ENCODE results near the gene TTI1.

DNA sequence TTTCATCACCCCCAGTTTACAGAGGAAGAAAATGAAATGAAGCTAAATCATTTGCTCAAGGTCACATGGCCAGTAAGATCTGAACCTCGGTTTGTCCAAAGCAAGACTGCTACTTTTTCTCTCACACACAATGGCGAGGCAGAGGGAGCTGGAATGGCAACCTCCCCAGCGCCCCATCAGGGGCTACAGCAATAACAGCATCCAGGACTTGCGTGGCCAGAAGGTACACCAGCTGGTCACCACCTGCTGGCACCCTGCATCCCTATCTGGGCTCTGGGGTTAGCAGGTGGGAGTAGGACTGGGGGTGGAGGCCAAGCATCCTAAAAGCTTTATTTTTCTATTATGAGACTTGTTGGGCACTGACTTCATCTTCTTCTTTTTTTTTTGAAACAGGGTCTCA lies 41.3 kb downstream of the TTI1 start:
- TF ChIP-seq, protein P1, sequence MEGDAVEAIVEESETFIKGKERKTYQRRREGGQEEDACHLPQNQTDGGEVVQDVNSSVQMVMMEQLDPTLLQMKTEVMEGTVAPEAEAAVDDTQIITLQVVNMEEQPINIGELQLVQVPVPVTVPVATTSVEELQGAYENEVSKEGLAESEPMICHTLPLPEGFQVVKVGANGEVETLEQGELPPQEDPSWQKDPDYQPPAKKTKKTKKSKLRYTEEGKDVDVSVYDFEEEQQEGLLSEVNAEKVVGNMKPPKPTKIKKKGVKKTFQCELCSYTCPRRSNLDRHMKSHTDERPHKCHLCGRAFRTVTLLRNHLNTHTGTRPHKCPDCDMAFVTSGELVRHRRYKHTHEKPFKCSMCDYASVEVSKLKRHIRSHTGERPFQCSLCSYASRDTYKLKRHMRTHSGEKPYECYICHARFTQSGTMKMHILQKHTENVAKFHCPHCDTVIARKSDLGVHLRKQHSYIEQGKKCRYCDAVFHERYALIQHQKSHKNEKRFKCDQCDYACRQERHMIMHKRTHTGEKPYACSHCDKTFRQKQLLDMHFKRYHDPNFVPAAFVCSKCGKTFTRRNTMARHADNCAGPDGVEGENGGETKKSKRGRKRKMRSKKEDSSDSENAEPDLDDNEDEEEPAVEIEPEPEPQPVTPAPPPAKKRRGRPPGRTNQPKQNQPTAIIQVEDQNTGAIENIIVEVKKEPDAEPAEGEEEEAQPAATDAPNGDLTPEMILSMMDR (IDR thresholded peaks at IDR 0.05) = no peak
- no peak for TF ChIP-seq POLR2A (IDR thresholded peaks at IDR 0.05)

Data from prostate gland (tissue), 2 donors.